ENCODE results near the gene ADGRG4. TPM values are rescaled to one million over a fixed set of nuclear protein-coding genes. Genes with fewer than 3 reads are reported as not detected.

The ADGRG4 gene
- total RNA-seq, 4 donors from 2014 or later, result under 0.01 TPM; not detected in 3

DNA sequence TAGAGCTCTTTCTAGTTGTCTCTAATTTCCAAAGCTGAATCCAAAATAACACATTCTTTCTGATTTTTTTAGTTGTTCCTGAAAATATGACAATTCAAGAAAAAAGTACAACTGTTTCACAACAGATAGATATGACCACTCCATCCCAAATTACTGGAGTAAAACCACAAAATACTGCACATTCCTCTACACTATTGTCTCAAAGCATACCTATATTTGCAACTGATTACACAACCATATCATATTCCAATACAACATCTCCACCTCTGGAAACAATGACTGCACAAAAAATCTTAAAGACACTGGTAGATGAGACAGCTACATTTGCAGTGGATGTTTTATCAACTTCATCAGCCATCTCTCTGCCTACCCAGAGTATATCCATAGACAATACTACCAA is 43.6 kb downstream of the ADGRG4 start:
- Histone ChIP-seq H3K27me3 (no peaks in the 10 kb centered on the region), H3K4me1 (no peaks in the 10 kb centered on the region), H3K36me3 (no peaks in the 10 kb centered on the region), H3K27ac (no peak overlapping the region), H3K4me3 (replicated peaks in 1 of 3) (no peak overlapping the region), H3K9me3 (no peaks in the 10 kb centered on the region)
- TF ChIP-seq POLR2A (IDR thresholded peaks at IDR 0.05), result no peak
- TF ChIP-seq, protein P1, sequence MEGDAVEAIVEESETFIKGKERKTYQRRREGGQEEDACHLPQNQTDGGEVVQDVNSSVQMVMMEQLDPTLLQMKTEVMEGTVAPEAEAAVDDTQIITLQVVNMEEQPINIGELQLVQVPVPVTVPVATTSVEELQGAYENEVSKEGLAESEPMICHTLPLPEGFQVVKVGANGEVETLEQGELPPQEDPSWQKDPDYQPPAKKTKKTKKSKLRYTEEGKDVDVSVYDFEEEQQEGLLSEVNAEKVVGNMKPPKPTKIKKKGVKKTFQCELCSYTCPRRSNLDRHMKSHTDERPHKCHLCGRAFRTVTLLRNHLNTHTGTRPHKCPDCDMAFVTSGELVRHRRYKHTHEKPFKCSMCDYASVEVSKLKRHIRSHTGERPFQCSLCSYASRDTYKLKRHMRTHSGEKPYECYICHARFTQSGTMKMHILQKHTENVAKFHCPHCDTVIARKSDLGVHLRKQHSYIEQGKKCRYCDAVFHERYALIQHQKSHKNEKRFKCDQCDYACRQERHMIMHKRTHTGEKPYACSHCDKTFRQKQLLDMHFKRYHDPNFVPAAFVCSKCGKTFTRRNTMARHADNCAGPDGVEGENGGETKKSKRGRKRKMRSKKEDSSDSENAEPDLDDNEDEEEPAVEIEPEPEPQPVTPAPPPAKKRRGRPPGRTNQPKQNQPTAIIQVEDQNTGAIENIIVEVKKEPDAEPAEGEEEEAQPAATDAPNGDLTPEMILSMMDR (IDR thresholded peaks at IDR 0.05), result no peak
- intact Hi-C loops (cut with DNase I), result no loop called here
- no peak for DNase-seq

DNA sequence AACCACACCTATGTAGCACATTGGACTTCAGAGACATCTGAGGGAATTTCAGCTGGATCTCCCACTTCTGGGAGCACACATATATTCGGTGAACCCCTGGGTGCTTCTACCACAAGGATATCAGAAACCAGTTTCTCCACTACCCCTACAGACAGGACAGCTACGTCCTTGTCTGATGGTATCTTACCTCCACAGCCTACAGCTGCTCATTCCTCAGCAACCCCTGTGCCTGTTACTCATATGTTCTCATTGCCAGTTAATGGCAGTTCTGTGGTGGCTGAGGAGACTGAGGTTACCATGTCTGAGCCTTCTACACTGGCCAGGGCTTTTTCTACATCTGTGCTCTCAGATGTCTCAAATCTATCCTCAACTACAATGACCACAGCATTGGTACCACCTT is 45.7 kb downstream of the ADGRG4 start:
- Histone ChIP-seq H3K36me3 (no peaks in the 10 kb centered on the region), H3K27me3 (no peaks in the 10 kb centered on the region), H3K27ac (no peak overlapping the region), H3K4me3 (replicated peaks in 1 of 3) (no peak overlapping the region), H3K9me3 (no peaks in the 10 kb centered on the region), H3K4me1 (no peaks in the 10 kb centered on the region)
- intact Hi-C loops (cut with DNase I), result no loop called here
- no peak for DNase-seq
- no peak for TF ChIP-seq POLR2A (IDR thresholded peaks at IDR 0.05)
- TF ChIP-seq, protein P1 (IDR thresholded peaks at IDR 0.05), result no peak
- WGBS, 2 donors, result 71 to 82% methylated on average over 2 of the region's 2 CpGs

DNA sequence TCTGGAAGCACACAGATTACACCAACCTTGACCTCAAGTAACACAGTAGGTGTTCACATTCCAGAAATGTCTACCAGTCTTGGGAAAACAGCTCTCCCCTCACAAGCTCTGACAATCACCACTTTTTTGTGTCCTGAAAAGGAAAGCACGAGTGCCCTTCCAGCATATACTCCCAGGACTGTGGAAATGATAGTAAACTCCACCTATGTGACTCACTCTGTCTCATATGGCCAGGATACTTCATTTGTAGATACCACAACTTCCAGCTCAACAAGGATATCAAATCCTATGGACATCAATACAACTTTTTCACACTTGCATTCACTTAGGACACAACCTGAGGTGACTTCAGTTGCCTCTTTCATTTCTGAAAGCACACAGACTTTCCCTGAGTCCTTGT is 46.9 kb downstream of the ADGRG4 start:
- H3K4me3 ChIP-seq (replicated peaks in 1 of 3), result no peak overlapping the region
- no peaks in the 10 kb centered on the region for H3K4me1 ChIP-seq
- no peak overlapping the region for H3K27ac ChIP-seq
- no peaks in the 10 kb centered on the region for H3K36me3 ChIP-seq
- no peaks in the 10 kb centered on the region for H3K9me3 ChIP-seq
- intact Hi-C loops (cut with DNase I), result no loop called here
- TF ChIP-seq POLR2A (IDR thresholded peaks at IDR 0.05), result no peak
- TF ChIP-seq, protein P1 (IDR thresholded peaks at IDR 0.05), result no peak
- H3K27me3 ChIP-seq, result no peaks in the 10 kb centered on the region
- 75 to 100% methylated on average over 1 of the region's 1 CpG for WGBS, 2 donors
- DNase-seq, result no peak

DNA sequence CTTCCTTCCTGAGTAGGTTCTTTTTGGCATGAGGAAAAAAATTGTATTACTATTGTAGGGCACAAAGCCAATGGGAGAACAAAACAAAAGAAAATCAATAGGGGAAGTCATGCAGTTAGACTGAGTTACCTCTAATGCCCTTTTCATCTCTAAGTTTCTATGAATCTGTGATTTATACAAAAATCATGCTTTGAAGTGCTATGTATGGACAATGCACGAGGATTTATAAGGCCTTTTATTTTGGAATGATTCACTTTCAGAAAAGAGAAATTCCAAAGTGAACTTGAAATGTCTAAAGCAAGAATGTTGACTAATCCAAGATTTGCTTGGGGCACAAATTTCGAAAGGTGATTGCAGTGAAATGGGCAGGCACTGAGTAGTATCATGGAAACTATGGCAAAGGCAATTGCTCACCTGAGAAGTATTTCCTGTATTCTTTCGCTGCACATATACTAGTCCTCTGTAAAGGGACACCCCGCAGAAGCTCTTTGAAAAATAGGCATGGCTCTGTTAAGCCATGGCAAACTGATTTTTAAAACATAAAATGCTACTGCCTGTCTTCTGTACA is 52.8 kb downstream of the ADGRG4 start:
- Histone ChIP-seq H3K4me3 (replicated peaks in 1 of 3) (no peak overlapping the region), H3K27ac (no peak overlapping the region), H3K9me3 (no peaks in the 10 kb centered on the region), H3K27me3 (no peaks in the 10 kb centered on the region), H3K36me3 (no peaks in the 10 kb centered on the region), H3K4me1 (no peaks in the 10 kb centered on the region)
- no peak for DNase-seq
- intact Hi-C loops (cut with DNase I), result no loop called here
- TF ChIP-seq POLR2A (IDR thresholded peaks at IDR 0.05), result no peak
- TF ChIP-seq, protein P1 (IDR thresholded peaks at IDR 0.05), result no peak
- 77 to 80% methylated on average over 4 of the region's 4 CpGs for WGBS, 2 donors

DNA sequence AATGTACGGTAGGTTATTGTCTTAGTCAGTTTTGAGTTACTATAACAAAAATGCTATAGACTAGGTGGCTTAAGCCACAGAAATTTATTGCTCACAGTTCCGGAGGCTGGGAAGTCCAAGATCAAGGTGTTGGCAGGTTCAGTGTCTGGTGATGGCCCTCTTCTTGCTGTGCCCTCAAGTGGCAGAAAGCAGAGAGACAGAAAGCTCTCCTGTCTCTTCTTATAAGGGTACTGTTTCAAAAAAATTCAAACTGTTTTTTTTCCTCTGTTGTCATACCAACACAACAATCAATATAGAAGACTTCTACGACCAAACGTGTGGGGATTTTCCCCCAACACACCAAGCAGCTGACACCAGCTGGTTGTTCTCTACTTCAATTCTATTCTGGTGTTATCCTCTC is 53.4 kb downstream of the ADGRG4 start:
- no peak overlapping the region for H3K4me3 ChIP-seq (replicated peaks in 1 of 3)
- no peaks in the 10 kb centered on the region for H3K36me3 ChIP-seq
- intact Hi-C loops (cut with DNase I), result no loop called here
- H3K9me3 ChIP-seq, result no peaks in the 10 kb centered on the region
- H3K27me3 ChIP-seq, result no peaks in the 10 kb centered on the region
- no peak for DNase-seq
- TF ChIP-seq, protein P1 (IDR thresholded peaks at IDR 0.05), result no peak
- TF ChIP-seq POLR2A (IDR thresholded peaks at IDR 0.05), result no peak
- no peaks in the 10 kb centered on the region for H3K4me1 ChIP-seq
- WGBS, 2 donors, result 80 to 86% methylated on average over 4 of the region's 4 CpGs
- H3K27ac ChIP-seq, result no peak overlapping the region
